Kidney epithelial cell (primary cell): ENCODE results near the gene C1D. TPM values are rescaled to one million over a fixed set of nuclear protein-coding genes. Genes with fewer than 3 reads are reported as not detected.
A peak's percentile ranks its signal among the peaks of the same experiment; 100 is the strongest.

Experiments
- DNase-seq: peaks from one replicate; pipeline ENCODE4 v3.0.0-alpha.2; 2010; ENCODE audit warnings: low read depth
- H3K27me3 ChIP-seq: 2 replicates; pipeline ENCODE4 v1.6.0; 2011; ENCODE audit warnings: low read length; ENCODE audit not compliant: control insufficient read depth, insufficient read depth
- H3K36me3 ChIP-seq: 2 replicates; pipeline ENCODE4 v1.5.1; 2011; ENCODE audit warnings: low read length; ENCODE audit not compliant: control insufficient read depth, insufficient read depth
- H3K4me3 ChIP-seq: 2 replicates; pipeline ENCODE4 v1.5.1; 2011; ENCODE audit warnings: low read depth, mild to moderate bottlenecking, control low read depth, low read length
- total RNA-seq: library from RNA; depleted of rRNA; stranded (reverse); fragments of >200 nt; gene quantifications from 2 replicates; pipeline ENCODE4 v1.2.3, GENCODE V29; 2015
- TF ChIP-seq, protein P1 (sequence below): IDR thresholded peaks from 2 replicates; pipeline ENCODE4 v1.5.1; 2011; ENCODE audit warnings: mild to moderate bottlenecking, moderate library complexity, low read length, control low read depth, inconsistent platforms; ENCODE audit not compliant: insufficient read depth, poor library complexity, severe bottlenecking

The C1D gene
- total RNA-seq, 1 donor from 2014 or later, result 21.6 TPM

- Histone ChIP-seq H3K4me3 (no peak overlapping the region), H3K36me3 (no peaks in the 10 kb centered on the region), H3K27me3 (no peaks in the 10 kb centered on the region)
- DNase-seq, result no peak
- TF ChIP-seq, protein P1, sequence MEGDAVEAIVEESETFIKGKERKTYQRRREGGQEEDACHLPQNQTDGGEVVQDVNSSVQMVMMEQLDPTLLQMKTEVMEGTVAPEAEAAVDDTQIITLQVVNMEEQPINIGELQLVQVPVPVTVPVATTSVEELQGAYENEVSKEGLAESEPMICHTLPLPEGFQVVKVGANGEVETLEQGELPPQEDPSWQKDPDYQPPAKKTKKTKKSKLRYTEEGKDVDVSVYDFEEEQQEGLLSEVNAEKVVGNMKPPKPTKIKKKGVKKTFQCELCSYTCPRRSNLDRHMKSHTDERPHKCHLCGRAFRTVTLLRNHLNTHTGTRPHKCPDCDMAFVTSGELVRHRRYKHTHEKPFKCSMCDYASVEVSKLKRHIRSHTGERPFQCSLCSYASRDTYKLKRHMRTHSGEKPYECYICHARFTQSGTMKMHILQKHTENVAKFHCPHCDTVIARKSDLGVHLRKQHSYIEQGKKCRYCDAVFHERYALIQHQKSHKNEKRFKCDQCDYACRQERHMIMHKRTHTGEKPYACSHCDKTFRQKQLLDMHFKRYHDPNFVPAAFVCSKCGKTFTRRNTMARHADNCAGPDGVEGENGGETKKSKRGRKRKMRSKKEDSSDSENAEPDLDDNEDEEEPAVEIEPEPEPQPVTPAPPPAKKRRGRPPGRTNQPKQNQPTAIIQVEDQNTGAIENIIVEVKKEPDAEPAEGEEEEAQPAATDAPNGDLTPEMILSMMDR, result no peak
Measured at GRCh38 chr2:68018727-68019126, 44.1 kb downstream of the C1D start.

- Histone ChIP-seq H3K36me3 (no peaks in the 10 kb centered on the region), H3K27me3 (no peaks in the 10 kb centered on the region), H3K4me3 (no peak overlapping the region)
- DNase-seq, result no peak
- TF ChIP-seq, protein P1, result no peak
Measured at GRCh38 chr2:68009526-68009925, 53.3 kb downstream of the C1D start.

- no peaks in the 10 kb centered on the region for H3K27me3 ChIP-seq
- H3K4me3 ChIP-seq, result no peak overlapping the region
- DNase-seq, result no peak
- H3K36me3 ChIP-seq, result no peaks in the 10 kb centered on the region
- TF ChIP-seq, protein P1, result no peak
Measured at GRCh38 chr2:68000170-68000825, 62.5 kb downstream of the C1D start.

DNA sequence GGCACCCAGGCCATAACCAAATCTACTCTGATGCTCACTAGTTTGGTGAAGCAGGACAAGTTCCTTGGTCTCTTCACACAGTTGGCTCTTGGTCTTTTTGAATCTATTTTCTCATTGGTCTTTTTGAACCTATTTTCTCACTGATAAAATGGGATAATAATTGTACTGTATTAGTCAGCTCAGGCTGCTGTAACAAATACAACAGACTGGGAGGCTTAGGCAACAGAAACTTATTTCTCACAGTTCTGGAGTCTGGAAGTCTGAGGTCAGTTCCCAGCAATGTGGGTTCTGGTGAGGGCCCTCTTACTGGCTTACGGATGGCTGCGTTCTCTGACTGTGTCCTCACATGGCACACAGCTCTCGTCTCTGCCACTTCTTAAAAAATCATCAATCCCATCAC, 63.5 kb downstream of the C1D start:
- TF ChIP-seq, protein P1, result no peak

DNA sequence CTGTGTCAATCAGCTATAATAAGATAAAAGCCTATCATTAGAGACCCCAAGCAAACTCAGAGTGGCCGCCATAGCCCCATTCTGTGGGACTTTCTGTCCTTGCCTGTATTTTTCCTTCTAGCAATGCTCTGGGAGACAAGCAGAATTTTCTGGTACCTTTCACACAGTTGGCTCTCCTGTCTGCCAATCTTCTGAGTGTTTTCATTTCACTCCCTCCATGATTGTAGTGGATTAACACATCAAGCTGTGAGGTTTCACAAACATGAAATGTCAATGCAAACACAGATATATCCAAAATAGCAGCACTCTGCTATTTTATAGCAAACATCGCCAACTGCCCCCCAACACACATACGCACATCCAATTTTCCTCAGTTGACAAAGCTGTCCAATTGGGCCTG, 64.9 kb downstream of the C1D start:
- Histone ChIP-seq H3K36me3 (no peaks in the 10 kb centered on the region), H3K27me3 (no peaks in the 10 kb centered on the region), H3K4me3 (no peak overlapping the region)
- DNase-seq, result no peak
- TF ChIP-seq, protein P1, result no peak

More for the DNA sequence above, 63.5 kb downstream of the C1D start:
- H3K4me3 ChIP-seq, result no peak overlapping the region
- no peaks in the 10 kb centered on the region for H3K27me3 ChIP-seq
- H3K36me3 ChIP-seq, result no peaks in the 10 kb centered on the region
- DNase-seq, result no peak

GRCh38 chr2:67997528-67997900, 65.3 kb downstream of the C1D start:
- DNase-seq, result peak; percentile 19
- no peaks in the 10 kb centered on the region for H3K27me3 ChIP-seq
- no peaks in the 10 kb centered on the region for H3K36me3 ChIP-seq
- TF ChIP-seq, protein P1, result no peak
- no peak overlapping the region for H3K4me3 ChIP-seq
